Peyer's patch (tissue), 4 donors: ENCODE measurements around the gene PEA15. TPM values are rescaled to one million over a fixed set of nuclear protein-coding genes. Genes with fewer than 3 reads are reported as not detected.

Experiments
- DNase-seq, 3 donors: peaks; one replicate each; pipeline ENCODE4 v3.0.0-alpha.2; 2017 to 2019
- H3K27ac ChIP-seq, 4 donors: fragments of 200-600 bp; sonication (generic); one replicate each; pipeline ENCODE4 v1.5.1; 2016 to 2019
- H3K27me3 ChIP-seq, 2 donors: fragments of 200-600 bp; sonication (generic); one replicate each; pipeline ENCODE4 v1.5.1; 2019
- H3K36me3 ChIP-seq, 3 donors: fragments of 200-600 bp; sonication (generic); one replicate each; pipeline ENCODE4 v1.5.1; 2016 to 2019
- H3K4me1 ChIP-seq, 4 donors: fragments of 200-600 bp; sonication (generic); one replicate each; pipeline ENCODE4 v1.5.1; 2016 to 2019
- H3K4me3 ChIP-seq, 4 donors: fragments of 200-600 bp; sonication (generic); 1 replicate in 3 of 4; 2 replicates in 1 of 4; pipeline ENCODE4 v1.5.1; 2016 to 2019; ENCODE audit warnings: mild to moderate bottlenecking in 1 of 4
- H3K9me3 ChIP-seq, 4 donors: fragments of 200-600 bp; sonication (generic); one replicate each; pipeline ENCODE4 v1.5.1; 2016 to 2019; ENCODE audit warnings: mild to moderate bottlenecking in 1 of 4
- POLR2A ChIP-seq, 2 donors: fragments of 450-650 bp; IDR thresholded peaks; one replicate each; pipeline ENCODE4 v1.5.1; 2017; ENCODE audit warnings: antibody characterized with exemption in 2 of 2, mild to moderate bottlenecking in 2 of 2, moderate library complexity in 2 of 2
- total RNA-seq, 4 donors: library from RNA; depleted of rRNA; stranded (reverse); fragments of >200 nt; gene quantifications; one replicate each; pipeline ENCODE4 v1.1.0, GENCODE V29; 2016
- TF ChIP-seq, protein P1 (sequence below), 6 experiments: fragments of 450-650 bp in 4 of 6; fragments of 200-600 bp in 2 of 6; sonication (generic) in 1 of 6; IDR thresholded peaks; one replicate each; pipeline ENCODE4 v1.5.1; 2017 to 2019; ENCODE audit warnings: antibody characterized with exemption in 6 of 6, mild to moderate bottlenecking in 3 of 6, moderate library complexity in 1 of 6

Gene PEA15
- total RNA-seq, 4 donors from 2014 or later = 10.2 to 34.7 (median 17.3) TPM

DNA sequence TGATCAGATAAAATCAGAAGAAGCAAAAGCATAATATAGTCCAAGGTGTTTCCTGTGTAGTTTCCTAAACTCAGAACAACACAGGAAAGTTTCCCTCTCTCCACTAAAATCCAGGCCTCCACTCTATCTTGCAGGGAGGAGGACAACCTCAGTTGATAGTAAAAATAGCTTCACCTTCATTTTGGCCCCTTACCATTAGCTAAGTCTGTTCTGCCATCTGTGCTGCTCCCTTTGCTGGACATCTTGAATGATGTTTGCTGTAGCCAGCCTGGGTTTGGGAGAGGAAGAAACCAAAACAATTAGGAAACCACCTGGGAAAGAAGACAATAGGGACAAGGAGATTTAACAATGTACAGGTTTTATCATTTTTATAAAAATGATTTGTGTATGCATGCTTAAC lies 38.6 kb downstream of the PEA15 start:
- H3K9me3 ChIP-seq = no peaks in the 10 kb centered on the region
- H3K27me3 ChIP-seq = no peaks in the 10 kb centered on the region
- no peak for DNase-seq
- TF ChIP-seq POLR2A (IDR thresholded peaks at IDR 0.05) = no peak
- TF ChIP-seq, protein P1, sequence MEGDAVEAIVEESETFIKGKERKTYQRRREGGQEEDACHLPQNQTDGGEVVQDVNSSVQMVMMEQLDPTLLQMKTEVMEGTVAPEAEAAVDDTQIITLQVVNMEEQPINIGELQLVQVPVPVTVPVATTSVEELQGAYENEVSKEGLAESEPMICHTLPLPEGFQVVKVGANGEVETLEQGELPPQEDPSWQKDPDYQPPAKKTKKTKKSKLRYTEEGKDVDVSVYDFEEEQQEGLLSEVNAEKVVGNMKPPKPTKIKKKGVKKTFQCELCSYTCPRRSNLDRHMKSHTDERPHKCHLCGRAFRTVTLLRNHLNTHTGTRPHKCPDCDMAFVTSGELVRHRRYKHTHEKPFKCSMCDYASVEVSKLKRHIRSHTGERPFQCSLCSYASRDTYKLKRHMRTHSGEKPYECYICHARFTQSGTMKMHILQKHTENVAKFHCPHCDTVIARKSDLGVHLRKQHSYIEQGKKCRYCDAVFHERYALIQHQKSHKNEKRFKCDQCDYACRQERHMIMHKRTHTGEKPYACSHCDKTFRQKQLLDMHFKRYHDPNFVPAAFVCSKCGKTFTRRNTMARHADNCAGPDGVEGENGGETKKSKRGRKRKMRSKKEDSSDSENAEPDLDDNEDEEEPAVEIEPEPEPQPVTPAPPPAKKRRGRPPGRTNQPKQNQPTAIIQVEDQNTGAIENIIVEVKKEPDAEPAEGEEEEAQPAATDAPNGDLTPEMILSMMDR (IDR thresholded peaks at IDR 0.05) = no peak
- peaks cover 0 to 43% (median 0%) of the 10 kb centered on the region in 3 donors for H3K36me3 ChIP-seq
- no peaks in the 10 kb centered on the region for H3K4me1 ChIP-seq
- no peak overlapping the region for H3K4me3 ChIP-seq
- no peak overlapping the region for H3K27ac ChIP-seq

DNA sequence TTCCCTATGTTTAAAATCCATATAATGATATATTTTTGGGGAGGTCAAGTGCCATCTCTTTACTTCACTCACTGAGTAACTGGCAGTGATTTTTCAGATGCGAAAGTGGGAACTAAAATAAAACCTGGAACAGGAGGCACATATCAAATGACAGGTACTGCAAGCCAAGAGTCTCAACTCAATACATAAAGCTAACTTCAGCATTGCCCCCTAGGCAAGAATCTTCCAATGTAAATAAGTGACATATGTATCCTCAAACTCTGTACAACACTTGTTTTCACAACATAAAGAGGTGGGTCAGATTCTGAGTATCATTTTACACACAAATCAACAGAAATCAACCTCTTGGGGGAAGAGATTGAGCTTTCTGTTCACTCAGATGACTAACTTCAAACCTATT lies 39.0 kb downstream of the PEA15 start:
- TF ChIP-seq, protein P1 (IDR thresholded peaks at IDR 0.05) = no peak
- TF ChIP-seq POLR2A (IDR thresholded peaks at IDR 0.05) = no peak
- no peak for DNase-seq
- peaks cover 0 to 39% (median 0%) of the 10 kb centered on the region in 3 donors for H3K36me3 ChIP-seq
- no peak overlapping the region for H3K4me3 ChIP-seq
- H3K4me1 ChIP-seq = no peaks in the 10 kb centered on the region
- no peak overlapping the region for H3K27ac ChIP-seq
- H3K27me3 ChIP-seq = no peaks in the 10 kb centered on the region
- no peaks in the 10 kb centered on the region for H3K9me3 ChIP-seq

DNA sequence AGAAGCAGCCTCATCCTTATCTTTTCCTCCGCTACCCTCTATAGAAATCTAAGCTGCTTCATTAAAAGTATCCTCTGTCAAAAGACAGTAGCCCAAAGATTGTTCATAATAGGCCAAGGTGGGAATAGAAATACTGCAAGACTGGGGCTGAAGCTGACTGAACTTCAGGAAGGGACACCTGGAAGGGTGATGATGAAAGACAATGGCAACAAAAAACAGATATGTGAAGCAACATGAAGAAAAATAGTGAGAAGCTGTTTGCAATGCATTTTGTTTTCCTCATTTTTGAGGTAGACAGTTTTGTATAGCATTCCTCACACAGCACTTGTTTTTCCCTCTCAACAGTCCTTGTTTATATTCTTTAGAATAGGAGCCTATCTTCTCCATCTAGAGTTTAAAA lies 40.2 kb downstream of the PEA15 start:
- Histone ChIP-seq H3K27ac (no peak overlapping the region), H3K4me1 (no peaks in the 10 kb centered on the region), H3K9me3 (no peaks in the 10 kb centered on the region), H3K27me3 (no peaks in the 10 kb centered on the region), H3K4me3 (no peak overlapping the region), H3K36me3 (peaks cover 0 to 27% (median 0%) of the 10 kb centered on the region in 3 donors)
- TF ChIP-seq, protein P1 (IDR thresholded peaks at IDR 0.05) = no peak
- no peak for DNase-seq

DNA sequence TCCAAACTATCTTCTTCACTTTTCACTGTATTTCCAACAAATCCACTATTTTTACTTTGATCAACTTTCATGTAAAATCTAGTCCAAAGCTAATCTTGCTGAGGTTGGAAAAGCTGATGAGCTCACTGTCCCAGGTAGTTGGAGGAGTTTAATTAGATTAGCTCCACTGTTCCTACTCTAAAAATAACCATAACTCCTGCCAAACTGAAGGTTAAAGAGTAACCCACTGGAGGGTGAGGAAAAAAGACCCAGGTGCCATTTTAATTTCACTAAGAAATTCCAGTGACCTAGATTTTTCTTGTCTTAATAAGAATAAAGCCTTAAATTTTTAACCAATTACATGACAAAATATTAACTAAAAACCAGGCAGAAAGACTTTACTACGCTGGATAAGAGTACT lies 41.9 kb downstream of the PEA15 start:
- peaks cover 0 to 5% (median 0%) of the 10 kb centered on the region in 4 donors for H3K4me1 ChIP-seq
- H3K36me3 ChIP-seq = peaks cover 0 to 17% (median 0%) of the 10 kb centered on the region in 3 donors
- no peaks in the 10 kb centered on the region for H3K27me3 ChIP-seq
- TF ChIP-seq, protein P1 (IDR thresholded peaks at IDR 0.05) = no peak
- no peak for TF ChIP-seq POLR2A (IDR thresholded peaks at IDR 0.05)
- no peak overlapping the region for H3K4me3 ChIP-seq
- no peaks in the 10 kb centered on the region for H3K9me3 ChIP-seq
- H3K27ac ChIP-seq = no peak overlapping the region
- DNase-seq = no peak

DNA sequence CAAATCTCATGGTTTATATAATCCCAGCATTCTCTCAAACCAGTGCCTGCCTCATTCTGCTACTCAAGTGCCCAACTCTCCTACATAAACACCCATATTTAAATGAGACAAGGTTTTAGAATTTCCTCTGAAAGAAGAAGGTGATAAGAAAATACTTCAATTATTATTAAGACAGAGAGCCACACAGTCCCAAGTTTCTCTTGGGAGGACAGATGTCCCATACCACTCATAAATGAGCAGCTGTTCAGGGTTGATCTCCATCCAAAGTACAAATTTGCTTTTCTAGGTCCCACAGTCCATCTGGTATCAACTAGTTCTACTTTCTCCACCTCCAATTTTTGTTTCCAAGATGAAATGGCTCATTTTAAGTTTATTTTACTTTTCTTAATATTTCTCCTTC lies 45.8 kb downstream of the PEA15 start:
- TF ChIP-seq POLR2A (IDR thresholded peaks at IDR 0.05) = no peak
- TF ChIP-seq, protein P1 (IDR thresholded peaks at IDR 0.05) = no peak
- no peaks in the 10 kb centered on the region for H3K27me3 ChIP-seq
- H3K9me3 ChIP-seq = no peaks in the 10 kb centered on the region
- peaks cover 0 to 5% (median 0%) of the 10 kb centered on the region in 4 donors for H3K4me1 ChIP-seq
- H3K36me3 ChIP-seq = peaks cover 0 to 4% (median 0%) of the 10 kb centered on the region in 3 donors
- H3K4me3 ChIP-seq = no peak overlapping the region
- H3K27ac ChIP-seq = no peak overlapping the region
- DNase-seq = no peak
